Measurements from ENCODE around the gene EDAR. TPM values are rescaled to one million over a fixed set of nuclear protein-coding genes. Genes with fewer than 3 reads are reported as not detected.

The EDAR gene
- total and polyA plus RNA-seq, 9 of the 15 experiments (the other 6 are each of a cell fraction or from before 2014, with no cell fraction given), result 0.01 TPM; not detected in 8

DNA sequence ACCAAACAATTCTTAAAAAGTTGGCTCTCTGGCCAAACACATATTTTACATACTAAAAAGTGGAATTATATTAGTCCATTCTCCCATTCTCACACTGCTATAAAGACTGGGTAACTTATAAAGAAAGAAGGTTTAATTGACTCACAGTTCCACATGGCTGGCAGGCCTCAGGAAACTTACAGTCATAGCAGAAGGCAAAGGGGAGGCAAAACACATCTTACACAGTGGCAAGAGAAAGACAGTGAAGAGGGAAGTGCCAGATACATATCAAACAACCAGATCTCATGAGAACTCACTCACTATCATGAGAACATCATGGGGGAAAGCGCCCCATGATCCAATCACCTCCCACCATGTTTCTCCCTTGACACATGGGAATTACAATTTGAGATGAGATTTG lies 42.6 kb downstream of the EDAR start:
- 0% methylated on average over 1 of the region's 1 CpG for WGBS (ENCODE audit: insufficient coverage, low coverage, missing lambda C conversion rate)
- Histone ChIP-seq H2AFZ (ENCODE audit: low read depth, low read length) (no peak overlapping the region), H3K27me3 (ENCODE audit: control insufficient read depth in 2 of 2, insufficient read depth in 2 of 2, low read length in 2 of 2) (peaks cover 19 to 35% of the 10 kb centered on the region in 2 experiments), H3K79me2 (ENCODE audit: control insufficient read depth, insufficient read depth, low read length) (no peaks in the 10 kb centered on the region), H3K9ac (ENCODE audit: insufficient read depth in 1 of 2, low read depth in 2 of 2, low read length in 2 of 2) (no peak overlapping the region), H3K9me3 (replicated peaks; ENCODE audit: control insufficient read depth, insufficient read depth, low read depth, low read length) (no peaks in the 10 kb centered on the region), H3K36me3 (ENCODE audit: control insufficient read depth, insufficient read depth, low read length) (no peaks in the 10 kb centered on the region), H3K4me1 (replicated peaks in 1 of 2; ENCODE audit: control insufficient read depth in 2 of 2, insufficient read depth in 2 of 2, low read length in 2 of 2) (peaks cover 0 to 5% of the 10 kb centered on the region in 2 experiments; a peak in 2 of 5 replicates), H3K9me1 (ENCODE audit: control insufficient read depth, insufficient read depth, low read length) (no peaks in the 10 kb centered on the region), H4K20me1 (replicated peaks; ENCODE audit: control insufficient read depth, insufficient read depth, low read length) (no peaks in the 10 kb centered on the region; the same call in 1 of the 2 replicates), H3K4me2 (ENCODE audit: insufficient read depth, low read length) (no peak overlapping the region), H3K27ac (ENCODE audit: extremely low read depth, low read depth, low read length) (no peak overlapping the region), H3K4me3 (no peak overlapping the region)
- intact Hi-C loops (cut with micrococcal nuclease) (no loop called here), in situ Hi-C loops (cut with MboI) (no loop called here)
- ATAC-seq, result no peak
- FAIRE-seq, result no peak
- ChIA-PET POLR2A (no interaction called here), CTCF (ENCODE audit: low intra/inter-chr PET ratio) (no interaction called here)
- DNase-seq (ENCODE audit: extremely low read depth in 1 of 4, low spot score in 3 of 4), result no peak
- BruUV-seq (replicated peaks), result no TSS peak
- TF ChIP-seq EZH2 (IDR thresholded peaks at IDR 0.05; ENCODE audit: borderline replicate concordance, low read depth, low read length) (no peak), MCM3 (IDR thresholded peaks at IDR 0.05) (no peak), PHB2 (IDR thresholded peaks at IDR 0.05; ENCODE audit: low read depth) (no peak), NFYB (IDR thresholded peaks at IDR 0.05; ENCODE audit: extremely low read depth, insufficient read length) (no peak), RBM15 (IDR thresholded peaks at IDR 0.05; ENCODE audit: insufficient read depth, low read length) (no peak), FIP1L1 (IDR thresholded peaks at IDR 0.05; ENCODE audit: low read depth, low read length, poor library complexity, severe bottlenecking) (no peak), TRIM28 (IDR thresholded peaks at IDR 0.05) (no peak), CBFB (CRISPR knock-in tag; IDR thresholded peaks at IDR 0.05) (no peak), HSF4 (CRISPR knock-in tag; IDR thresholded peaks at IDR 0.05; ENCODE audit: borderline replicate concordance) (no peak), POLR2AphosphoS2 (IDR thresholded peaks at IDR 0.05; ENCODE audit: low read length) (no peak), LCOR (CRISPR knock-in tag; IDR thresholded peaks at IDR 0.05) (no peak), THRAP3 (IDR thresholded peaks at IDR 0.05; ENCODE audit: borderline replicate concordance) (no peak)
- TF ChIP-seq, protein P1, sequence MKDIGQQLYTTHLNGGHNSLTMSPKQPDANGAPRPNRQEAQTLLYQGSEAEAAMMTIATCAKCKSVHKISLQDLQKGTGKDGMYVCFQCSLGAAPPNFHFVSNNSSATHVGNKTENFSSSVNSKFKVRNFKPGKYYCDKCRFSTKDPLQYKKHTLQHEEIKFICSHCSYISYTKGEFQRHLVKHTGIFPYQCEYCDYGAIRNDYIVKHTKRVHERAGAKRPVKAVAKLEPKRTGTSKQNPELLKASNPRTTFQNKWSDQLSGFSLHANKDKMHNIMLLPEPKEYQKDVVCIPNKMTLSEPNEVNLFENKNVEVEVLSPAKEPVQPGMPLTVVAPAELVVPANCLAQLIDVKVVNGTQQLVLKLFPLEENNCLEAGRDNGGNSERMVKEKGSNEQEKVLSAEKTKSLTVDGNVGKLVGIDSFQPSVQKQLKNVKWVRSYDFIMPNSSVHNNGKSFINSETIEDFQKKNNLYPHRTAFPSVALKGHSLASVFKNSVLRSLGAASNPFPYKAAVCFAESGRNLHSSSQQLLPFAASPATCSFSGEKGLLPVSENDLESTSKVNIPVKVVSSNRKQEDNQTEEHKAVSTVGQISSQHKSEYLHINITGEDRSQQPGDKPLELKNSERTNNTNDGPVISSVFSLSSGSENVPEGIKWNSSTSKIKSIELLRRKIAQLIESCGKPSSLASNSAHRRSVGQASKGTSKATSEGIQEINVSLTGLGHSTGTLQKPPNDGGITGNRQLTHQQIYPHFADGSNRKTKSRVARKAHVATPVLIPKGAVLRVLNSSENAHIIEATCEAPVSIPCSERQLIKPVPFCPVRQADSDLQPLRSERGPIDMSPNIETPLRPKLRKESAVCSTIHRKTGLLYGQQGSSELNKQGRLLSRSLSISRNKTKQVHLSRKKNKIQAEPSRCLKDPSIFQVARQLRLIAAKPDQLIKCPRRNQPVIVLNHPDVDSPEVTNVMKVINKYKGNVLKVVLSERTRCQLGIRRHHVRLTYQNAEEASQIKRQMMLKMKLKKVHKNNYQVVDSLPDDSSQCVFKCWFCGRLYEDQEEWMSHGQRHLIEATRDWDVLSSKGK (CRISPR knock-in tag; IDR thresholded peaks at IDR 0.05), result no peak
- TF ChIP-seq, protein P2, sequence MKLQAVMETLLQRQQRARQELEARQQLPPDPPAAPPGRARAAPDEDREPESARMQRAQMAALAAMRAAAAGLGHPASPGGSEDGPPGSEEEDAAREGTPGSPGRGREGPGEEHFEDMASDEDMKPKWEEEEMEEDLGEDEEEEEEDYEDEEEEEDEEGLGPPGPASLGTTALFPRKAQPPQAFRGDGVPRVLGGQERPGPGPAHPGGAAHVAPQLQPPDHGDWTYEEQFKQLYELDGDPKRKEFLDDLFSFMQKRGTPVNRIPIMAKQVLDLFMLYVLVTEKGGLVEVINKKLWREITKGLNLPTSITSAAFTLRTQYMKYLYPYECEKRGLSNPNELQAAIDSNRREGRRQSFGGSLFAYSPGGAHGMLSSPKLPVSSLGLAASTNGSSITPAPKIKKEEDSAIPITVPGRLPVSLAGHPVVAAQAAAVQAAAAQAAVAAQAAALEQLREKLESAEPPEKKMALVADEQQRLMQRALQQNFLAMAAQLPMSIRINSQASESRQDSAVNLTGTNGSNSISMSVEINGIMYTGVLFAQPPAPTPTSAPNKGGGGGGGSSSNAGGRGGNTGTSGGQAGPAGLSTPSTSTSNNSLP (IDR thresholded peaks at IDR 0.05; ENCODE audit: borderline replicate concordance, low read depth, low read length), result no peak
- TF ChIP-seq, protein P3, sequence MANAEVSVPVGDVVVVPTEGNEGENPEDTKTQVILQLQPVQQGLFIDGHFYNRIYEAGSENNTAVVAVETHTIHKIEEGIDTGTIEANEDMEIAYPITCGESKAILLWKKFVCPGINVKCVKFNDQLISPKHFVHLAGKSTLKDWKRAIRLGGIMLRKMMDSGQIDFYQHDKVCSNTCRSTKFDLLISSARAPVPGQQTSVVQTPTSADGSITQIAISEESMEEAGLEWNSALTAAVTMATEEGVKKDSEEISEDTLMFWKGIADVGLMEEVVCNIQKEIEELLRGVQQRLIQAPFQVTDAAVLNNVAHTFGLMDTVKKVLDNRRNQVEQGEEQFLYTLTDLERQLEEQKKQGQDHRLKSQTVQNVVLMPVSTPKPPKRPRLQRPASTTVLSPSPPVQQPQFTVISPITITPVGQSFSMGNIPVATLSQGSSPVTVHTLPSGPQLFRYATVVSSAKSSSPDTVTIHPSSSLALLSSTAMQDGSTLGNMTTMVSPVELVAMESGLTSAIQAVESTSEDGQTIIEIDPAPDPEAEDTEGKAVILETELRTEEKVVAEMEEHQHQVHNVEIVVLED (CRISPR knock-in tag; IDR thresholded peaks at IDR 0.05), result no peak

Data from K562 (cell line).